ENCODE results near the gene CDH20.

CDH20 gene

DNA sequence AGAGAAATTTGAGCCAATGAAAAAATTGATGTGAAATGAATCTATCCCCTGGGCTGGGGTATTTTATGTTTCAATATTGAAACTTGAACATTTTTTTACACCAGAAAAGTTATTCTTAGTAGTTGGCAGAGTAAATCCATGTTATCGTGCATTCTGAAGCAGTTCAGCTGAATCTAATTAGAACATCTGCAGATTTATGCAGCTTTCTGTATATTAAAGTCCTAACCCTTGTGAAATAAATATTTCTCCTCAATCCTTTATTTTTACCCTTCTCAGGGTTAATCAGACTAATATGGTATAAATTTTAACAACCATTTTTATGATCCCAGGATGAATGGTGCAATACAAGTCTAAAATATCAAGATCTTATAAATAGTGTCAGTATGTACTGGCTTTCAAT, 69.5 kb downstream of the CDH20 start:
- H3K27ac ChIP-seq (ENCODE audit: extremely low read depth, low read depth, low read length): no peak overlapping the region
- H3K9me3 ChIP-seq (ENCODE audit: control insufficient read depth, insufficient read depth, low read depth, low read length): no peaks in the 10 kb centered on the region
- H3K4me1 ChIP-seq (ENCODE audit: control insufficient read depth, insufficient read depth, low read length): no peaks in the 10 kb centered on the region
- no peaks in the 10 kb centered on the region for H3K36me3 ChIP-seq (ENCODE audit: control insufficient read depth in 2 of 2, insufficient read depth in 1 of 2, low read length in 2 of 2)
- no peak overlapping the region for H3K4me3 ChIP-seq (ENCODE audit: low read depth, low read length)
- ChIA-PET CTCF (no interaction called here), POLR2A (no interaction called here)
- TF ChIP-seq ZNF707 (tag by site-specific recombination; IDR thresholded peaks at IDR 0.05) (no peak), ZNF423 (tag by site-specific recombination; IDR thresholded peaks at IDR 0.05) (no peak), ZNF248 (tag by site-specific recombination; IDR thresholded peaks at IDR 0.05) (no peak), IKZF3 (tag by site-specific recombination; IDR thresholded peaks at IDR 0.05) (no peak), ZBTB21 (tag by site-specific recombination; IDR thresholded peaks at IDR 0.05) (no peak), ZBTB20 (tag by site-specific recombination; IDR thresholded peaks at IDR 0.05) (no peak), ZNF670 (tag by site-specific recombination; IDR thresholded peaks at IDR 0.05; ENCODE audit: low read depth) (no peak), ZNF404 (tag by site-specific recombination; IDR thresholded peaks at IDR 0.05) (no peak), ZNF184 (tag by site-specific recombination; IDR thresholded peaks at IDR 0.05) (no peak), ZBTB17 (tag by site-specific recombination; IDR thresholded peaks at IDR 0.05) (no peak), ZFP3 (tag by site-specific recombination; IDR thresholded peaks at IDR 0.05; ENCODE audit: low read depth) (no peak), ZFHX2 (tag by site-specific recombination; conservative IDR thresholded peaks at IDR 0.05) (no peak), ZNF677 (tag by site-specific recombination; IDR thresholded peaks at IDR 0.05) (no peak)
- TF ChIP-seq, protein P1, sequence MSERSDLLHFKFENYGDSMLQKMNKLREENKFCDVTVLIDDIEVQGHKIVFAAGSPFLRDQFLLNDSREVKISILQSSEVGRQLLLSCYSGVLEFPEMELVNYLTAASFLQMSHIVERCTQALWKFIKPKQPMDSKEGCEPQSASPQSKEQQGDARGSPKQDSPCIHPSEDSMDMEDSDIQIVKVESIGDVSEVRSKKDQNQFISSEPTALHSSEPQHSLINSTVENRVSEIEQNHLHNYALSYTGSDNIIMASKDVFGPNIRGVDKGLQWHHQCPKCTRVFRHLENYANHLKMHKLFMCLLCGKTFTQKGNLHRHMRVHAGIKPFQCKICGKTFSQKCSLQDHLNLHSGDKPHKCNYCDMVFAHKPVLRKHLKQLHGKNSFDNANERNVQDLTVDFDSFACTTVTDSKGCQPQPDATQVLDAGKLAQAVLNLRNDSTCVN (tag by site-specific recombination; optimal IDR thresholded peaks at IDR 0.05): no peak

- Histone ChIP-seq H3K36me3 (ENCODE audit: control insufficient read depth in 2 of 2, insufficient read depth in 1 of 2, low read length in 2 of 2) (no peaks in the 10 kb centered on the region), H3K4me1 (ENCODE audit: control insufficient read depth, insufficient read depth, low read length) (no peaks in the 10 kb centered on the region), H3K4me3 (ENCODE audit: low read depth, low read length) (no peak overlapping the region), H3K9me3 (ENCODE audit: control insufficient read depth, insufficient read depth, low read depth, low read length) (no peaks in the 10 kb centered on the region), H3K27ac (ENCODE audit: extremely low read depth, low read depth, low read length) (no peak overlapping the region)
- TF ChIP-seq, protein P2, sequence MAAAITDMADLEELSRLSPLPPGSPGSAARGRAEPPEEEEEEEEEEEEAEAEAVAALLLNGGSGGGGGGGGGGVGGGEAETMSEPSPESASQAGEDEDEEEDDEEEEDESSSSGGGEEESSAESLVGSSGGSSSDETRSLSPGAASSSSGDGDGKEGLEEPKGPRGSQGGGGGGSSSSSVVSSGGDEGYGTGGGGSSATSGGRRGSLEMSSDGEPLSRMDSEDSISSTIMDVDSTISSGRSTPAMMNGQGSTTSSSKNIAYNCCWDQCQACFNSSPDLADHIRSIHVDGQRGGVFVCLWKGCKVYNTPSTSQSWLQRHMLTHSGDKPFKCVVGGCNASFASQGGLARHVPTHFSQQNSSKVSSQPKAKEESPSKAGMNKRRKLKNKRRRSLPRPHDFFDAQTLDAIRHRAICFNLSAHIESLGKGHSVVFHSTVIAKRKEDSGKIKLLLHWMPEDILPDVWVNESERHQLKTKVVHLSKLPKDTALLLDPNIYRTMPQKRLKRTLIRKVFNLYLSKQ (tag by site-specific recombination; IDR thresholded peaks at IDR 0.05; ENCODE audit: borderline replicate concordance): no peak
- TF ChIP-seq ZNF404 (tag by site-specific recombination; IDR thresholded peaks at IDR 0.05): no peak
- TF ChIP-seq ZNF175 (tag by site-specific recombination; IDR thresholded peaks at IDR 0.05): no peak
- ChIA-PET CTCF (no interaction called here), POLR2A (no interaction called here)
These were observed 80.2 kb downstream of the CDH20 start for GRCh38 chr18:61413396-61413795.

DNA sequence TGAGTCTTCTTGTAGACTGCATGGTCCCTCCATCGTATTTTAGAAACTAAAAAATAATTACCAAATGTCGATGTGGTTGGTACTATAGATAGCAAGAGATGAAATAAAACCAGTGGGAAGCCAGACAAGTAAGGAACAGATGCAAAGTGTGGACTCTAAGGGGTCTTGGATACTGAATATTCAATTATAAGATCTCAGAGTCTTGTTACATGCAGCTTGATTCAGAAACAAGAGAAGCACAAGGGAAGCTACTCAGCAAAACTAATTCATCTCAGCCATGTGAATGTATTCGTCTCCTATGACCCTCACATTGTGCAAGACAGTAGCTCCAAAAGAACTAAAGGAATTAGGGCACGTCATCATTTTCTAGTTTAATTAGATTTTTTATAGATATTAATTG, 80.9 kb downstream of the CDH20 start:
- Histone ChIP-seq H3K27ac (ENCODE audit: extremely low read depth, low read depth, low read length) (no peak overlapping the region), H3K4me3 (ENCODE audit: low read depth, low read length) (no peak overlapping the region), H3K4me1 (ENCODE audit: control insufficient read depth, insufficient read depth, low read length) (no peaks in the 10 kb centered on the region), H3K36me3 (ENCODE audit: control insufficient read depth in 2 of 2, insufficient read depth in 1 of 2, low read length in 2 of 2) (no peaks in the 10 kb centered on the region), H3K9me3 (ENCODE audit: control insufficient read depth, insufficient read depth, low read depth, low read length) (no peaks in the 10 kb centered on the region)
- CTCF ChIA-PET: no interaction called here
- TF ChIP-seq SALL2 (tag by site-specific recombination; IDR thresholded peaks at IDR 0.05; ENCODE audit: borderline replicate concordance): no peak
- TF ChIP-seq, protein P3, sequence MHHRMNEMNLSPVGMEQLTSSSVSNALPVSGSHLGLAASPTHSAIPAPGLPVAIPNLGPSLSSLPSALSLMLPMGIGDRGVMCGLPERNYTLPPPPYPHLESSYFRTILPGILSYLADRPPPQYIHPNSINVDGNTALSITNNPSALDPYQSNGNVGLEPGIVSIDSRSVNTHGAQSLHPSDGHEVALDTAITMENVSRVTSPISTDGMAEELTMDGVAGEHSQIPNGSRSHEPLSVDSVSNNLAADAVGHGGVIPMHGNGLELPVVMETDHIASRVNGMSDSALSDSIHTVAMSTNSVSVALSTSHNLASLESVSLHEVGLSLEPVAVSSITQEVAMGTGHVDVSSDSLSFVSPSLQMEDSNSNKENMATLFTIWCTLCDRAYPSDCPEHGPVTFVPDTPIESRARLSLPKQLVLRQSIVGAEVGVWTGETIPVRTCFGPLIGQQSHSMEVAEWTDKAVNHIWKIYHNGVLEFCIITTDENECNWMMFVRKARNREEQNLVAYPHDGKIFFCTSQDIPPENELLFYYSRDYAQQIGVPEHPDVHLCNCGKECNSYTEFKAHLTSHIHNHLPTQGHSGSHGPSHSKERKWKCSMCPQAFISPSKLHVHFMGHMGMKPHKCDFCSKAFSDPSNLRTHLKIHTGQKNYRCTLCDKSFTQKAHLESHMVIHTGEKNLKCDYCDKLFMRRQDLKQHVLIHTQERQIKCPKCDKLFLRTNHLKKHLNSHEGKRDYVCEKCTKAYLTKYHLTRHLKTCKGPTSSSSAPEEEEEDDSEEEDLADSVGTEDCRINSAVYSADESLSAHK (tag by site-specific recombination; IDR thresholded peaks at IDR 0.05): no peak
- TF ChIP-seq KLF9 (tag by site-specific recombination; IDR thresholded peaks at IDR 0.05; ENCODE audit: low read depth): no peak
- POLR2A ChIA-PET: no interaction called here
